Peyer's patch (tissue), 4 donors: ENCODE data around the gene PRODH2. TPM values are rescaled to one million over a fixed set of nuclear protein-coding genes. Genes with fewer than 3 reads are reported as not detected.

ENCODE experiments used
- DNase-seq, 3 donors: peaks; one replicate each; pipeline ENCODE4 v3.0.0-alpha.2; 2017 to 2019
- H3K27ac ChIP-seq, 4 donors: fragments of 200-600 bp; sonication (generic); one replicate each; pipeline ENCODE4 v1.5.1; 2016 to 2019
- H3K27me3 ChIP-seq, 2 donors: fragments of 200-600 bp; sonication (generic); one replicate each; pipeline ENCODE4 v1.5.1; 2019
- H3K36me3 ChIP-seq, 3 donors: fragments of 200-600 bp; sonication (generic); one replicate each; pipeline ENCODE4 v1.5.1; 2016 to 2019
- H3K4me1 ChIP-seq, 4 donors: fragments of 200-600 bp; sonication (generic); one replicate each; pipeline ENCODE4 v1.5.1; 2016 to 2019
- H3K4me3 ChIP-seq, 4 donors: fragments of 200-600 bp; sonication (generic); 1 replicate in 3 of 4; 2 replicates in 1 of 4; pipeline ENCODE4 v1.5.1; 2016 to 2019; ENCODE audit warnings: mild to moderate bottlenecking in 1 of 4
- H3K9me3 ChIP-seq, 4 donors: fragments of 200-600 bp; sonication (generic); one replicate each; pipeline ENCODE4 v1.5.1; 2016 to 2019; ENCODE audit warnings: mild to moderate bottlenecking in 1 of 4
- CTCF ChIP-seq, 6 experiments: fragments of 450-650 bp in 4 of 6; fragments of 200-600 bp in 2 of 6; sonication (generic) in 1 of 6; IDR thresholded peaks; one replicate each; pipeline ENCODE4 v1.5.1; 2017 to 2019; ENCODE audit warnings: antibody characterized with exemption in 6 of 6, mild to moderate bottlenecking in 3 of 6, moderate library complexity in 1 of 6
- POLR2A ChIP-seq, 2 donors: fragments of 450-650 bp; IDR thresholded peaks; one replicate each; pipeline ENCODE4 v1.5.1; 2017; ENCODE audit warnings: antibody characterized with exemption in 2 of 2, mild to moderate bottlenecking in 2 of 2, moderate library complexity in 2 of 2
- total RNA-seq, 4 donors: library from RNA; depleted of rRNA; stranded (reverse); fragments of >200 nt; gene quantifications; one replicate each; pipeline ENCODE4 v1.1.0, GENCODE V29; 2016

The PRODH2 gene
- total RNA-seq, 4 donors from 2014 or later: not detected

DNA sequence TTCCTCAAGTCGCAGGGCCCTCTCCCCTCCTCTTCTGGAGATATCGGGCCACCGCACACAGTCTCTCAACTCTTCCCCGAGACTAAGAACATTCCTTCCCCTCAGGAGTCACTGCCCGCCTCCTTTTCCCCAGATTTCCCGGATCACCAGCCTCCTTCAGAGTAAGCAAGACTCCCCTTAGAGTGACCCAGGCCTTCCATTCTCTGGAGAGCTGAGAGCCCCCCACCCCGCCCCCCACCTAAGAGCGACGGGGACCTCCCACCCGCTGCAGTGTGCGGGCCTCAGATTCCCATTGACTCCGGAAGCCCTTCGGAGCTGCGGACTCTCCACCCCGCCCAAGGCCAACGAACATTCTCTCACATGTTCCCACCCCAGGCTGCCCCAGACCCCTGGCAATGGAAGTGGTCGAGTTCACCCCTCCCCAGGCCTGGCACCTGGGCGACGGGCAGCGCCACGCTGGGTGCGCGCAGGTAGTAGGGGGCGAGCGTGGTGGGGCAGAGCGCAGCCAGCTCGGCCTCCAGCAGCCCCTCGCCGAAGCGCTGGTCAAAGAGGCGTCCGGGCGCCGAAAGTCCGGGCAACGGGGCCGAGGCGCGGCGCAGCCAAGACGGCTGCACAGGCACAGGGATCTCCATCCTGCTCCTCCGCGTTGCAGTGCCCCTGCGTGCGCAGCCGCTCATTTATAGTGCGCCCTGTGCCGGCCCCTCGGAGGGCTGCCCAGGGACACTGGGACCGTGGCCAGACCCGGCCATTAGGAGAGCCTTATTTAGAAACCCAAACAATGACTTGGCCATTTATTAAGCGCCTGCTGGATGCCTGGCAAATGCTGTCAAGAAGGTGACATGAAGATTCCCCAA, 56.0 kb downstream of the PRODH2 start, which contains the start of gene HSPB6:
Gene HSPB6 (minus strand): TSS at position 653 of the 854 bp plus-strand sequence. CDS start 21 bp downstream, at position 632.
- Histone ChIP-seq H3K4me3 (peak within 1 kb of the TSS; percentile 67 to 99 (median 84)), H3K27me3 (no peaks in the 10 kb centered on the region), H3K4me1 (peaks cover 4 to 41% (median 11%) of the 10 kb centered on the region in 4 donors), H3K27ac (peak within 1 kb of the TSS; percentile 74 to 96 (median 91)), H3K9me3 (no peaks in the 10 kb centered on the region), H3K36me3 (peaks cover 0 to 39% (median 0%) of the 10 kb centered on the region in 3 donors)
- peak in 1 of 3 donors; percentile 50 for DNase-seq
- no peak for TF ChIP-seq CTCF (IDR thresholded peaks at IDR 0.05)
- TF ChIP-seq POLR2A (IDR thresholded peaks at IDR 0.05): no peak

GRCh38 chr19:35755550-35756376, 56.9 kb downstream of the PRODH2 start:
- Histone ChIP-seq H3K36me3 (peaks cover 0 to 31% (median 0%) of the 10 kb centered on the region in 3 donors), H3K27me3 (no peaks in the 10 kb centered on the region), H3K27ac (peak overlapping the region; percentile 74 to 96 (median 91)), H3K9me3 (no peaks in the 10 kb centered on the region), H3K4me3 (peak overlapping the region; percentile 22 to 88 (median 73)), H3K4me1 (peaks cover 4 to 41% (median 11%) of the 10 kb centered on the region in 4 donors)
- DNase-seq: peak; percentile 30 to 80 (median 80)
- TF ChIP-seq POLR2A (IDR thresholded peaks at IDR 0.05) (no peak), CTCF (IDR thresholded peaks at IDR 0.05) (no peak)

DNA sequence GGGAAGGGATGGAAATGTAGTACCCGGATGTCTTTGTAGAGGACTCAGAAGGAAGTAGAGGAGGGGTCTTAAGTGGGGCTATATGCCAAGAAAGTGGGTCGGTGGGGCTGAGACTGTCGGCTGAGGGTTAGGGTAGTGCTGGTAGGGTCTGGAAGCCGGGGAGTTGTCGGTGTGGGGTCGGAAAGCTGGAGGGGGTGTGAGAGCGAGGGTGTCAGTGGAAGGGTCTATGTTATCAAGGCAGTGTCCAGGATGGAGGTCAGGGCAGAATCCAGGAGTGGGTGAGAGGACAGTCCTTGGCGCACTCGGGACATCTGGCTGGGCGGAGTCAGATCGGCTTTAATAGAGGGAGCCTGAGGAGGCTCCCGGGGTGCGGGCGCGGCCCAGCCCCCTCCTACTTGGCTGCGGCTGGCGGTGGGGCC, 57.5 kb downstream of the PRODH2 start:
- H3K4me3 ChIP-seq: peak overlapping the region in 3 of 4 donors; percentile 67 to 88 (median 79)
- no peaks in the 10 kb centered on the region for H3K27me3 ChIP-seq
- no peaks in the 10 kb centered on the region for H3K9me3 ChIP-seq
- no peak for DNase-seq
- TF ChIP-seq CTCF (IDR thresholded peaks at IDR 0.05): no peak
- H3K4me1 ChIP-seq: peaks cover 4 to 41% (median 11%) of the 10 kb centered on the region in 4 donors
- H3K27ac ChIP-seq: peak overlapping the region; percentile 40 to 96 (median 91)
- peaks cover 0 to 27% (median 0%) of the 10 kb centered on the region in 3 donors for H3K36me3 ChIP-seq

GRCh38 chr19:35754370-35755130, 58.1 kb downstream of the PRODH2 start:
- Histone ChIP-seq H3K27ac (peak overlapping the region; percentile 40 to 96 (median 91)), H3K36me3 (peaks cover 0 to 27% (median 0%) of the 10 kb centered on the region in 3 donors), H3K4me3 (peak overlapping the region in 1 of 4 donors; percentile 79), H3K27me3 (no peaks in the 10 kb centered on the region), H3K4me1 (peaks cover 4 to 47% (median 11%) of the 10 kb centered on the region in 4 donors), H3K9me3 (no peaks in the 10 kb centered on the region)
- no peak for TF ChIP-seq POLR2A (IDR thresholded peaks at IDR 0.05)
- DNase-seq: no peak

DNA sequence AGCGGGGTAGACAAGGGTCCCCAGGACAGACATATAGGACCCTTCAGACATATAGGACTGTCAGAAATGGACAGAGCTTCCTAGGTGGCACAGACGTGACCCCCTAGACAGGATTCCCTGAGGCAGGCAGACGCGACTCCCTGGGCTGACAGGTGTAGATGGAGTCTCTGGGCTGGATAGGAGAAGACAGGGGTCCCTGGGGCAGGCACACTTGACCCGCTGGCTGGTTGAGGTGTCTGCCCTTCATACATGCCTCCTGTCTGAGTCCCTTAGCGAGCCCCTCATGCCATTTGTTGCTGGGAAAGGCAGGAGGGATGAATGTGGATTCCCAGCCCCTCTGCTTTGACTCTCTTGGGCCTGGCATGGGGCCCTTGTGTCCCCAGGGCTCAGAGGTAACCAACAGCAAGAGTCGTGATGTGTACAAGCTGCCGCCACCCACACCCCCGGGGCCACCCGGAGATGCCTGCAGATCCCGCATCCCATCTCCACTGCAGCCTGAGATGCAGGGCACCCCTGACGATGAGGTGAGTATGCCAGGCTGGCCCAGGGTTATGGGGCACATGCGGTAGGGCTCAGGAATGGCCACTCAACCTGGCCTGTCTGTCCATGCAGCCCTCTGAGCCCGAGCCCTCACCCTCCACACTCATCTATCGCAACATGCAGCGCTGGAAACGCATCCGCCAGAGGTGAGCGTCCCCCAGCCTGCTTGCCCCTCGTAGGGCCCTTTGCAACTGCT, 58.8 kb downstream of the PRODH2 start:
- H3K27me3 ChIP-seq: no peaks in the 10 kb centered on the region
- peaks cover 0 to 27% (median 0%) of the 10 kb centered on the region in 3 donors for H3K36me3 ChIP-seq
- peaks cover 8 to 47% (median 15%) of the 10 kb centered on the region in 4 donors for H3K4me1 ChIP-seq
- H3K9me3 ChIP-seq: no peaks in the 10 kb centered on the region
- H3K27ac ChIP-seq: peak overlapping the region in 1 of 4 donors; percentile 92
- no peak for DNase-seq
- TF ChIP-seq CTCF (IDR thresholded peaks at IDR 0.05): no peak
- TF ChIP-seq POLR2A (IDR thresholded peaks at IDR 0.05): no peak
- H3K4me3 ChIP-seq: no peak overlapping the region
